ENCODE results near the gene CHRNA1.

CHRNA1 gene

DNA sequence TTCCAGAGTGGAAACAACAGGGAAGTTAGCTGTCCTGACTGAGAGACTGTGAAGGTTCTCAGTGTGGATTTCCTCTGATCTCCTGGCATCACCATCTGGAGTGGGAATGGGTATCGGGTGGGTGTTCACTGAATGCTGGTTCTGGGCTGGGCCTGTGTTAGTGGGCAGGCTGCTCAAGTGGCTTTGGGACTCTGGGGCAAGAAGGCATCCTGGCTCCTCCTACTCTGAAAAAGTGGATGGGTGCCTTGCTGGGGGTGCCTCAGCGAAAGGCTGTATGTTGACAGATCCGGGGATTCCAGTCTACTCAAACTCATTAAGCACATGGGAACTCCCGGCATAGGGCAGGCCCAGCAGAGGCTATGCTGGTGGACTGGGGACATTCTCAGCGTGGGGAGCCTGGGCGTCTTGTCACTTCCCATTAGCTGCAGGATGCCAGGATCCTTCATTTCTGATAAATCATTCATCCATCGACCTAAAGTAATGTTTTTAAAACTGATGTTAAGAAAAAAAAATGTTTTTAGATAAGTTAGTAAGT, 27.5 kb upstream of the CHRNA1 start:
- H3K4me1 ChIP-seq (ENCODE audit: control insufficient read depth, insufficient read depth, low read length) = no peaks in the 10 kb centered on the region
- no peaks in the 10 kb centered on the region for H3K9me3 ChIP-seq (ENCODE audit: control insufficient read depth, low read length)
- no peak overlapping the region for H3K4me3 ChIP-seq (ENCODE audit: low read length)
- no peak overlapping the region for H3K9ac ChIP-seq (ENCODE audit: low read length)
- no peaks in the 10 kb centered on the region for H3K27me3 ChIP-seq (ENCODE audit: control insufficient read depth, insufficient read depth, low read length)
- no peaks in the 10 kb centered on the region for H3K36me3 ChIP-seq (ENCODE audit: control insufficient read depth, insufficient read depth, low read length)

DNA sequence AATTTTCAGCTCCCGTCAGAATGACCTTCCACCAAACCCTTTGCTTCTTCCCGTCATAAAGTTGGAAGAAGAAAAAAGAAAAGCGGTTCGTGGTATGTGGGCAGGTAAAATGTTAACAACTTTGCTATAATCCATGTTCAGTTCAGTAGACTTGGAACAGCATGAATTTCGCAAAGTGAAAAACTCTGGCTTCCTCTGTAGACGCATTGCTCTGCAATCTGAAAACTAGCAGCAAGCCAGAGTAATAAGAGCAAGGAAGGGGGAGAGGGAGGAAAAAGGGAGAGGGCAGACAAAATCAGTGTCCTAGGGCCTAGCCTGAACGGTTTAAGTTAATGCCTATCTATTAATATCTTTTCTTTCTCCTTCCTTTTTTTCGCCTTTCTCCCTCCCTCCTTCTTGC, 26.7 kb upstream of the CHRNA1 start:
- H3K4me3 ChIP-seq (ENCODE audit: low read length) = no peak overlapping the region
- H3K36me3 ChIP-seq (ENCODE audit: control insufficient read depth, insufficient read depth, low read length) = no peaks in the 10 kb centered on the region
- no peaks in the 10 kb centered on the region for H3K4me1 ChIP-seq (ENCODE audit: control insufficient read depth, insufficient read depth, low read length)
- no peaks in the 10 kb centered on the region for H3K9me3 ChIP-seq (ENCODE audit: control insufficient read depth, low read length)
- H3K9ac ChIP-seq (ENCODE audit: low read length) = no peak overlapping the region
- H3K27me3 ChIP-seq (ENCODE audit: control insufficient read depth, insufficient read depth, low read length) = no peaks in the 10 kb centered on the region

DNA sequence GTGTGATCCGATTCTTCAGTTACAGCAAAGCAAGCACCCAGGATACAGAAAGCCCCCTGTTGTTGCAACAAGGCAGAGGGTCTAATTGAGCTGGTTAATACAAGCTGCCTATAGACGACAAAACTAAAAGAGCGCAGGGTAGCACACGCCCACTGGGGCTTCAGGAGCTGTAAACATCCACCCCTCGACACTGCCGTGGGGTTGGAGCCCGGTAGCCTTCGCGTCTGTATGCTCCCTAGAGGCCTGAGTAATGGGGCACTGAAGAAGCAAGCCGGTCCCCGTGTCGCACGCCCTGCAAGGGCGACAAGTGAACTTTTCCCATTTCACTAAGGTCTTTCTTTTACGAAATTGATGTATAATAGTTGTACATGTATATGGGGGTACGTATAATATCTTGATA, 24.7 kb upstream of the CHRNA1 start:
- no peak overlapping the region for H3K4me3 ChIP-seq (ENCODE audit: low read length)
- H3K9me3 ChIP-seq (ENCODE audit: control insufficient read depth, low read length) = no peaks in the 10 kb centered on the region
- H3K27me3 ChIP-seq (ENCODE audit: control insufficient read depth, insufficient read depth, low read length) = no peaks in the 10 kb centered on the region
- H3K36me3 ChIP-seq (ENCODE audit: control insufficient read depth, insufficient read depth, low read length) = no peaks in the 10 kb centered on the region
- H3K9ac ChIP-seq (ENCODE audit: low read length) = no peak overlapping the region
- no peaks in the 10 kb centered on the region for H3K4me1 ChIP-seq (ENCODE audit: control insufficient read depth, insufficient read depth, low read length)

DNA sequence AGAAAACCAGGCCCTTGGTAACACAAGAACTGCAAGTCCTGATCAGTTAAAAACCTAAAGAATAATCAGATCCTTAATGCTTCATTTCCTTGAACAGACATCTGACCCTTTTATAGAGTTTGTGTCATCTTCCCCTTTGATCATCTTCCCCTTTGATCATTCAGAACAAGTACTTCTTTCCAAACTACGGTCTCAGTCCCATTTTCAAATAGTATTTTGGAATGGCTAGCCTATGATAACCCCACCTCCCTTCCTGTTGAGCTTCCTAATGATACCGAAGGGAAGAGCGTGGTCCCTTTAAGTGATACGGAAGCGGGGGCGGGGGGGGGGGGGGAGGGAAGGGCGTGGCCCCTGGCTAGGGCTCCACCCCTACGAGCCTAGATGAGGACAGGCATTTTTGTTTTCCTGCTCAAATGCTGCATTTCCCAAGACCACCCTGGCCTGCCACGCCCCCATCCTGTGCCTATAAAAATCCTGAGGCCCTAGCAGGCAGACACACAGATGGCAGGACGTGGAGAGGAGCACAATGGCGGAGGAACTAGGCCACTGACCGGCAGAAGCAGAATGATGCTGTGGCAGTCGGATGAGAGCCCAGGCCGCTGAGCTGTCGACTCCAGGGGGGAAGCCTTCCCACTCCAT, 24.1 kb upstream of the CHRNA1 start:
- no peaks in the 10 kb centered on the region for H3K27me3 ChIP-seq (ENCODE audit: control insufficient read depth, insufficient read depth, low read length)
- no peak overlapping the region for H3K9ac ChIP-seq (ENCODE audit: low read length)
- H3K4me1 ChIP-seq (ENCODE audit: control insufficient read depth, insufficient read depth, low read length) = no peaks in the 10 kb centered on the region

DNA sequence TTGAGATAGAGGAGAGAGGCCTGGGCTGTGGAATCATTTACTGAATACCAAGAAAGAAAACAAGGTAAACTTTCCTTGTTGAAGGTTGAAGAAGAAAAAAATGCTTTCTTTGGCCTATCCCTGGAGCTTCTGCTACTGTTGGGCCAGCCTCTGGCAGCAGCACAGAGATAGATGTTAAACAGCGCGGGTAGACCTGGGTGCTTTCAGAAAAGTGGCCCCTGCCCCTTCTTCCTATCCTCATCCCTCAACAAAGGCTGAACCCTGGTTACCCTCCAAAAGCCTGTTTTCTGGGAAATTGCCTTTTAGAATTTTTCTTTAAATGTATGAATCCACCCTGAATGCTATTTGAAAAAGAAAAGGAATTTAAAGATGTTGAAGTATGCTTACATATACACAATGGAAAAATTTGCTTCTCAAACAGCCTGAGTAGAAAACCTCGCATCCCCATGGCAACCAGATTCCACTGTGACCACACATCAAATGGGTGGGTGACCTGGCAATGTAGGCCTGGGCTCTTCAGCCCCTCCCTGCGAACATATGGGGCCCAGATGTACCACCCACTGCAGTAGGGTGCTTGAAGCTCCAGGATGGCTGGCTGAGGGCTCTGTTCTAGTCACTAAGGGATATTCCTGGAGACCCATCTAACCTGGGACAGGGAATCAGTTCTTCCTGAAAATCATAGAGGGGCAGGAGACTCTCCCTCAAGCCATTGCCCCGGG, 23.4 kb upstream of the CHRNA1 start:
- Histone ChIP-seq H3K27me3 (ENCODE audit: control insufficient read depth, insufficient read depth, low read length) (no peaks in the 10 kb centered on the region), H3K4me3 (ENCODE audit: low read length) (no peak overlapping the region), H3K9me3 (ENCODE audit: control insufficient read depth, low read length) (no peaks in the 10 kb centered on the region), H3K4me1 (ENCODE audit: control insufficient read depth, insufficient read depth, low read length) (no peaks in the 10 kb centered on the region), H3K9ac (ENCODE audit: low read length) (no peak overlapping the region), H3K36me3 (ENCODE audit: control insufficient read depth, insufficient read depth, low read length) (no peaks in the 10 kb centered on the region)

More for the DNA sequence above, 24.1 kb upstream of the CHRNA1 start:
- H3K36me3 ChIP-seq (ENCODE audit: control insufficient read depth, insufficient read depth, low read length) = no peaks in the 10 kb centered on the region
- no peak overlapping the region for H3K4me3 ChIP-seq (ENCODE audit: low read length)
- H3K9me3 ChIP-seq (ENCODE audit: control insufficient read depth, low read length) = no peaks in the 10 kb centered on the region

DNA sequence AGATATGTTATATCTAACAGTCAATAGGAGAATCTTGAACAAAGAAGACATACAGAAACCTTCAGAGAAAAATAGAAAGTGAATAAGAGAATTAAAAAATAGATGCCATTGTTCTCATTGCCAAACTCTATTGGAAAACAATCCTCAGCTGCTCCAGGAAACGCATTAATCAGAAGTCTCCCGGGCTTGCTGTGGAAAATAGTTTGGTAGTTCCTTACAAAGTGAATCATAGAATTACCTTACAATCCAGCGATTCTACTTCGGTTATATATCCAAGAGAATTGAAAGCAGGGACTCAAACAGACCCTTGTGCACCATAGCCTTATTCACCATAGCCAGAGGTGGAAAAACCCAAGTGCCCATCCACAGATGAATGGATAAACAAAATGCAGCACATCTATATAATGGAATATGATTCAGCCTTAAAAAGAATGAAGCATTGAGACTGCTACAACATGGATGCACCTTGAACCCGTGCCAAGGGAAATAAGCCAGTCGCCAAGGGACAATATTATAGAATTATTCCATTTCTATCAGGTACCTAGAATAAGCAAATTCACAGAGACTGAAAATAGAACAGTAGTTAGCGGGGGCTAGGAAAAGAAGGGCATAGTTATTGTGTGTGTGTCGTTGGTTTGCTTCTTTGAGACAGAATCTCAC, 21.9 kb upstream of the CHRNA1 start:
- Histone ChIP-seq H3K4me3 (ENCODE audit: low read length) (no peak overlapping the region), H3K4me1 (ENCODE audit: control insufficient read depth, insufficient read depth, low read length) (no peaks in the 10 kb centered on the region), H3K36me3 (ENCODE audit: control insufficient read depth, insufficient read depth, low read length) (no peaks in the 10 kb centered on the region), H3K27me3 (ENCODE audit: control insufficient read depth, insufficient read depth, low read length) (no peaks in the 10 kb centered on the region), H3K9ac (ENCODE audit: low read length) (no peak overlapping the region), H3K9me3 (ENCODE audit: control insufficient read depth, low read length) (no peaks in the 10 kb centered on the region)

DNA sequence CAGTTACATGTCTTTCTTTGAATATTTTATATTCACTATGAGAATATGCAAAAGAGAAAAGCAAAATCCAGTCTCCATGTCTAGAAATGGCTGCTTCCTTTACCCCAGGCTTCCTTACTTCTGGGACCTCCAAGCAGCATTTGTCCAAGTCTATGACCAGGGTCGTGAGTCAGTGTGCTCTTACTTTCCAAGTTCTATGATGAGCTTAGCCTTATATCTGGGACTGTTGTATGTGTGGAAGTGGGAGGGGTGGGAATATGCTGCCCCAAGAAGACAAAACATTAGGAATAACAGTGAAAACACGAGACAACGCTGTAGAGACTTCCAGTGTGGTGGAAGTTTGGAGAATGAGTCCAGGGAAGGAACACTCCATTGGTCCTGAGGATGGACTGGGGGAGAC, 21.2 kb upstream of the CHRNA1 start:
- H3K9ac ChIP-seq (ENCODE audit: low read length) = no peak overlapping the region
- H3K9me3 ChIP-seq (ENCODE audit: control insufficient read depth, low read length) = no peaks in the 10 kb centered on the region
- H3K27me3 ChIP-seq (ENCODE audit: control insufficient read depth, insufficient read depth, low read length) = no peaks in the 10 kb centered on the region
- no peaks in the 10 kb centered on the region for H3K4me1 ChIP-seq (ENCODE audit: control insufficient read depth, insufficient read depth, low read length)
- H3K4me3 ChIP-seq (ENCODE audit: low read length) = no peak overlapping the region
- H3K36me3 ChIP-seq (ENCODE audit: control insufficient read depth, insufficient read depth, low read length) = no peaks in the 10 kb centered on the region

DNA sequence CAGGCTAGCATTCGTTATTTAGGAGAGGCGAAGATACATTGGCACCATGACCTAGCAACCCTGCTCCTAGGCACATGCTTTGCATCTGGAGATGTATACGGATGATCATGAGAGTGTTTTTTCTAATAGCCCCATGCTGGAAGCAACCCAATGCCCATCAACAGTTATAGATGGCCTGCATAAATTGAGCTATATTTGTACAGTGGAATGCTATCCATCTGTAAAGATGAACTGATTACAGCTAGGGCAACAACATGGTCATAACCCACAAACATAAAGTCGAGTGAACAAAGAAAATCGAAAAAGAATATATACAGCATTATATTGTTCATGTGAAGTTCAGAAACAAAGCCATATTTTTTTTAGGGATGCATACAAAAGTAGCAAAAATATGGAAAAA, 20.6 kb upstream of the CHRNA1 start:
- H3K4me3 ChIP-seq (ENCODE audit: low read length) = no peak overlapping the region
- no peaks in the 10 kb centered on the region for H3K36me3 ChIP-seq (ENCODE audit: control insufficient read depth, insufficient read depth, low read length)
- H3K27me3 ChIP-seq (ENCODE audit: control insufficient read depth, insufficient read depth, low read length) = no peaks in the 10 kb centered on the region
- H3K9me3 ChIP-seq (ENCODE audit: control insufficient read depth, low read length) = no peaks in the 10 kb centered on the region
- H3K4me1 ChIP-seq (ENCODE audit: control insufficient read depth, insufficient read depth, low read length) = no peaks in the 10 kb centered on the region
- no peak overlapping the region for H3K9ac ChIP-seq (ENCODE audit: low read length)

DNA sequence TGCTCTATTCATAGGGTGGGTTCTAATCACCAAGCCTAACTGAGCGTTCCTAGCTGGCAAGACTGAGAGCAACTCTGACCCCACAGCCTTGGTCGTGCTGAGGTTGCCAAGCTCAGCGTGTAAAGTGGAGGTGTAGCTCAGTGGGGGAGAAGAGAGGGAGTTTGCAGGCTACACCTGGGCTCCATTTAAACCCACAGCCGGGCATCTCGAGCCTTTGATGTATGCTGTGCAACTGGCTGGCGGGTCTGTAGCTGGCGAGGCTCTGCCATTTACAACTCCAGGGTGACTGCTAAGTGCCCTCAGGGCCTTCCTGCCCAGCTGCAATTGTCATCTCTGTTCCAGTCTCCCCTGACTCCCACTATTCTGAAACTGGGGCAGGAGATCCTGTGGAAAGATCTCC, 20.0 kb upstream of the CHRNA1 start:
- Histone ChIP-seq H3K36me3 (ENCODE audit: control insufficient read depth, insufficient read depth, low read length) (no peaks in the 10 kb centered on the region), H3K4me1 (ENCODE audit: control insufficient read depth, insufficient read depth, low read length) (no peaks in the 10 kb centered on the region), H3K27me3 (ENCODE audit: control insufficient read depth, insufficient read depth, low read length) (no peaks in the 10 kb centered on the region), H3K4me3 (ENCODE audit: low read length) (no peak overlapping the region), H3K9me3 (ENCODE audit: control insufficient read depth, low read length) (no peaks in the 10 kb centered on the region), H3K9ac (ENCODE audit: low read length) (no peak overlapping the region)

DNA sequence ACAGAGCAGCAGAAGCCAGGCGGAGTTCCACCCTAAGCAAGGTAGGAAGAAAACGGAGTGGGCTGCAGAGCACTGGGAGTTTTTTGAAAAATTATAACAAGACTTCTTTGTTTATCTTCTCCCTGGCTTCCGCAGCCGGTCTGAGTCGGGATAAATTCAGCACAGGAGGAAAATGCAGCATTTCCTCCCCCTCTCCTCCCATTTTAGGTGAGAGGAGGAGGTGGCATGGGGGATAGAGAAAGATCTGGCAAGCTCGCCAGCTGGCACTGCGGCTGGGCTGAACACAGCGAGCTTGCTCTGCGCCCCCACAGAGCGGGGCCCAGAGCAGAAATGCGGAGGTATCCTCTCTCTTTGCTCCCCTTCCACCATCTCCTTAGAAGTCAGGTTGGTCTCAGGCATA, 17.7 kb upstream of the CHRNA1 start:
- Histone ChIP-seq H3K4me1 (ENCODE audit: control insufficient read depth, insufficient read depth, low read length) (no peaks in the 10 kb centered on the region), H3K4me3 (ENCODE audit: low read length) (no peak overlapping the region), H3K36me3 (ENCODE audit: control insufficient read depth, insufficient read depth, low read length) (no peaks in the 10 kb centered on the region), H3K9me3 (ENCODE audit: control insufficient read depth, low read length) (no peaks in the 10 kb centered on the region), H3K27me3 (ENCODE audit: control insufficient read depth, insufficient read depth, low read length) (no peaks in the 10 kb centered on the region), H3K9ac (ENCODE audit: low read length) (no peak overlapping the region)

DNA sequence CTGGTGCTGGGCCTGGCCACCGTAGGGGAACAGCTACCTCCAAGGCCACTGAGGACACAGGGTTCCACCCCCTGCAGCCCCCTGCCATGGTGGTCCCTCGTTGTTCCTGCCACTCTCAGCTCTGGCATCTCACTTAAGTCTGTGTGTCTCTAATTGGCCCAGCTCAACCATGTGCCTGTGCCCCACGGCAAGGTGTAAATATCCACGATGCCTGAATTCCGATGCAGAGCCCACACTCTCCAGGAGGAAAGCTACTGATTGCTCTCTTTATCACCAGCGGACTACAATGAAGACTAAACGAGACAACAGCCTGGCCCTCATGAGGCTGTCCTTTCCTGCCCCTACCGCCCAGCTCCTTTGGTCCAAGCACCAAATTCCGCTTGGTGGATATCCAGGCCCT, 17.0 kb upstream of the CHRNA1 start:
- Histone ChIP-seq H3K4me1 (ENCODE audit: control insufficient read depth, insufficient read depth, low read length) (no peaks in the 10 kb centered on the region), H3K9ac (ENCODE audit: low read length) (no peak overlapping the region), H3K36me3 (ENCODE audit: control insufficient read depth, insufficient read depth, low read length) (no peaks in the 10 kb centered on the region), H3K27me3 (ENCODE audit: control insufficient read depth, insufficient read depth, low read length) (no peaks in the 10 kb centered on the region), H3K9me3 (ENCODE audit: control insufficient read depth, low read length) (no peaks in the 10 kb centered on the region), H3K4me3 (ENCODE audit: low read length) (no peak overlapping the region)

DNA sequence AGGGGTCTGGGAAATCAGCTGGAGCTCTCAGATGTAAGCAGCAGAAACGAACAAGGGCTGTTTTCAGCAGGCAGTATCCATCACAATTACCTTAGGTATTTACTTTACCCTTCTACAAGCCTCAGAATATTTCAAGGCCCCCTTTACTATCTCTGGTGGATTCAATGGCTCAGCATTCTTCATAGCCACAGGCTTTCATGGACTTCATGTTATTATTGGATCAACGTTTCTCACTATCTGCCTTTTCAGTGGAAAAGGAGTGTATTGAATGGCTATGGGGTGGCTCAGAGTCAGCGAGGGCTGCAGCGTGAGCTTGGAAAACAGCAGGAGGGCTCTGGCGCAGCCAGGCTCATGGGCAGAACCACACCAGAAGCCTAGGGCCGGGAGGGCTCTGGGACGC, 16.6 kb upstream of the CHRNA1 start:
- no peak overlapping the region for H3K4me3 ChIP-seq (ENCODE audit: low read length)
- no peaks in the 10 kb centered on the region for H3K36me3 ChIP-seq (ENCODE audit: control insufficient read depth, insufficient read depth, low read length)
- H3K9me3 ChIP-seq (ENCODE audit: control insufficient read depth, low read length) = no peaks in the 10 kb centered on the region
- no peak overlapping the region for H3K9ac ChIP-seq (ENCODE audit: low read length)
- H3K4me1 ChIP-seq (ENCODE audit: control insufficient read depth, insufficient read depth, low read length) = no peaks in the 10 kb centered on the region
- no peaks in the 10 kb centered on the region for H3K27me3 ChIP-seq (ENCODE audit: control insufficient read depth, insufficient read depth, low read length)

All from mucosa of stomach (tissue), 1 donor.